ENCODE data around the gene GABPB2.

DNA sequence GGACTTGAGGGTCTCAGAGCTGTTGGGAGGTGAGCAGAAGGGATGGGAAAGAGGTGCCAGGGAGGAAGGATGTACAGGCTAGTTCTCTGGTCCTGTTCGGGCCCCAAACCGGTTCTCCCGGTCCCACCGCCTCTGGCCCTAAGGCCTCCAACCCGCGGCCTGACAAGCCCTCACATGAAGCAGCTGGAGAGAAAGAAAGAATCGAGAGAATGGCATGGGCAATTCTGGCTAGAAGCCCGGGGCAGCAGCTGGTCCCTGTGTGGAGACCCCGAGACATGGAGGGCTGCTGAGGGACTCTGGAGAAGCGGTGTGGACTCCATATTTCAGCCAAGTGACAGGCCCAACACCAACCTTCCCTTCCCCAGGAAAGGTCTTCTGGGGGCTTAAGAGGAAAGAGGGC is 11.9 kb upstream of the GABPB2 start:
- TF ChIP-seq CTCF (IDR thresholded peaks at IDR 0.05; ENCODE audit: low read length), result no peak
- TF ChIP-seq EZH2 (IDR thresholded peaks at IDR 0.05; ENCODE audit: borderline replicate concordance, low read length), result no peak
